Measurements from ENCODE around the gene KCNT2.

DNA sequence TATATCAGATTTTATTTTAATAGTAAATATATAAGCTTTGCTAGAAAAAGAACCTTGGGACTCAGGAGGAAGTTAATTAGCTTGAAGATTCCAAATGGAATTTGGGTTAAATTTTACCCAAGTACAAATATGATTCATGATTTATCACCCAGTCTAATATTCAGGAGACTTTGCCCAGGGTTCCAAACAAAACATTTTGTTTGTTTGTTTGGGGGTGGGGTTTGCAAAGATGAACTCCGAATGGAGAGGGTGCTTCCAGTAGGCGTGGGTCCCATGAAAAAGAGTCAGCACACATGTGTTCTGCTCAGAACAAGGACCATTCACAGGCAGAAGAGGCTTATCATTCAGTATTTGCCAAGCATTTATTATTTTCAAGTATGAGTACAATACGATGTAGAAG, 23.5 kb downstream of the KCNT2 start:
- TF ChIP-seq, protein P1, sequence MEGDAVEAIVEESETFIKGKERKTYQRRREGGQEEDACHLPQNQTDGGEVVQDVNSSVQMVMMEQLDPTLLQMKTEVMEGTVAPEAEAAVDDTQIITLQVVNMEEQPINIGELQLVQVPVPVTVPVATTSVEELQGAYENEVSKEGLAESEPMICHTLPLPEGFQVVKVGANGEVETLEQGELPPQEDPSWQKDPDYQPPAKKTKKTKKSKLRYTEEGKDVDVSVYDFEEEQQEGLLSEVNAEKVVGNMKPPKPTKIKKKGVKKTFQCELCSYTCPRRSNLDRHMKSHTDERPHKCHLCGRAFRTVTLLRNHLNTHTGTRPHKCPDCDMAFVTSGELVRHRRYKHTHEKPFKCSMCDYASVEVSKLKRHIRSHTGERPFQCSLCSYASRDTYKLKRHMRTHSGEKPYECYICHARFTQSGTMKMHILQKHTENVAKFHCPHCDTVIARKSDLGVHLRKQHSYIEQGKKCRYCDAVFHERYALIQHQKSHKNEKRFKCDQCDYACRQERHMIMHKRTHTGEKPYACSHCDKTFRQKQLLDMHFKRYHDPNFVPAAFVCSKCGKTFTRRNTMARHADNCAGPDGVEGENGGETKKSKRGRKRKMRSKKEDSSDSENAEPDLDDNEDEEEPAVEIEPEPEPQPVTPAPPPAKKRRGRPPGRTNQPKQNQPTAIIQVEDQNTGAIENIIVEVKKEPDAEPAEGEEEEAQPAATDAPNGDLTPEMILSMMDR (IDR thresholded peaks at IDR 0.05) = no peak
- TF ChIP-seq KDM5A (IDR thresholded peaks at IDR 0.05) (no peak), SMC3 (IDR thresholded peaks at IDR 0.05) (no peak), MAZ (IDR thresholded peaks at IDR 0.05; ENCODE audit: borderline replicate concordance, low read depth, low read length) (no peak), POLR2A (IDR thresholded peaks at IDR 0.05; ENCODE audit: low read length) (no peak), BHLHE40 (IDR thresholded peaks at IDR 0.05; ENCODE audit: low read depth, low read length) (no peak), RFX5 (IDR thresholded peaks at IDR 0.05) (no peak), JUNB (IDR thresholded peaks at IDR 0.05) (no peak), KDM1A (IDR thresholded peaks at IDR 0.05; ENCODE audit: low read depth) (no peak), ZC3H11A (IDR thresholded peaks at IDR 0.05) (no peak), MAFK (IDR thresholded peaks at IDR 0.05; ENCODE audit: partially characterized antibody) (no peak)
- TF ChIP-seq, protein P2, sequence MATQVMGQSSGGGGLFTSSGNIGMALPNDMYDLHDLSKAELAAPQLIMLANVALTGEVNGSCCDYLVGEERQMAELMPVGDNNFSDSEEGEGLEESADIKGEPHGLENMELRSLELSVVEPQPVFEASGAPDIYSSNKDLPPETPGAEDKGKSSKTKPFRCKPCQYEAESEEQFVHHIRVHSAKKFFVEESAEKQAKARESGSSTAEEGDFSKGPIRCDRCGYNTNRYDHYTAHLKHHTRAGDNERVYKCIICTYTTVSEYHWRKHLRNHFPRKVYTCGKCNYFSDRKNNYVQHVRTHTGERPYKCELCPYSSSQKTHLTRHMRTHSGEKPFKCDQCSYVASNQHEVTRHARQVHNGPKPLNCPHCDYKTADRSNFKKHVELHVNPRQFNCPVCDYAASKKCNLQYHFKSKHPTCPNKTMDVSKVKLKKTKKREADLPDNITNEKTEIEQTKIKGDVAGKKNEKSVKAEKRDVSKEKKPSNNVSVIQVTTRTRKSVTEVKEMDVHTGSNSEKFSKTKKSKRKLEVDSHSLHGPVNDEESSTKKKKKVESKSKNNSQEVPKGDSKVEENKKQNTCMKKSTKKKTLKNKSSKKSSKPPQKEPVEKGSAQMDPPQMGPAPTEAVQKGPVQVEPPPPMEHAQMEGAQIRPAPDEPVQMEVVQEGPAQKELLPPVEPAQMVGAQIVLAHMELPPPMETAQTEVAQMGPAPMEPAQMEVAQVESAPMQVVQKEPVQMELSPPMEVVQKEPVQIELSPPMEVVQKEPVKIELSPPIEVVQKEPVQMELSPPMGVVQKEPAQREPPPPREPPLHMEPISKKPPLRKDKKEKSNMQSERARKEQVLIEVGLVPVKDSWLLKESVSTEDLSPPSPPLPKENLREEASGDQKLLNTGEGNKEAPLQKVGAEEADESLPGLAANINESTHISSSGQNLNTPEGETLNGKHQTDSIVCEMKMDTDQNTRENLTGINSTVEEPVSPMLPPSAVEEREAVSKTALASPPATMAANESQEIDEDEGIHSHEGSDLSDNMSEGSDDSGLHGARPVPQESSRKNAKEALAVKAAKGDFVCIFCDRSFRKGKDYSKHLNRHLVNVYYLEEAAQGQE (IDR thresholded peaks at IDR 0.05) = no peak
- TF ChIP-seq, protein P3, sequence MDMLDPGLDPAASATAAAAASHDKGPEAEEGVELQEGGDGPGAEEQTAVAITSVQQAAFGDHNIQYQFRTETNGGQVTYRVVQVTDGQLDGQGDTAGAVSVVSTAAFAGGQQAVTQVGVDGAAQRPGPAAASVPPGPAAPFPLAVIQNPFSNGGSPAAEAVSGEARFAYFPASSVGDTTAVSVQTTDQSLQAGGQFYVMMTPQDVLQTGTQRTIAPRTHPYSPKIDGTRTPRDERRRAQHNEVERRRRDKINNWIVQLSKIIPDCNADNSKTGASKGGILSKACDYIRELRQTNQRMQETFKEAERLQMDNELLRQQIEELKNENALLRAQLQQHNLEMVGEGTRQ (IDR thresholded peaks at IDR 0.05) = no peak

Measured in A549 (cell line).